Small intestine (tissue), 7 donors: ENCODE measurements around the gene TBC1D1. TPM values are rescaled to one million over a fixed set of nuclear protein-coding genes. Genes with fewer than 3 reads are reported as not detected.
"Not testable (repeated sequence)": the region's sequence is repeated elsewhere in the genome, so short reads cannot be mapped to it uniquely, and the experiment has no call there.

Experiments
- DNase-seq, 2 donors: peaks; one replicate each; pipeline versions ENCODE4 v3.0.0 to v3.0.0-alpha.2; 2013
- FAIRE-seq: peaks from 2 replicates; lab custom pipeline; 2012; peaks lifted over from hg19 to GRCh38; lab: Jason Lieb, UNC
- H3K27ac ChIP-seq, 3 donors: one replicate each; pipeline ENCODE4 v1.5.1; 2013; ENCODE audit warnings: low read length in 2 of 3, mild to moderate bottlenecking in 2 of 3, control low read depth in 1 of 3, inconsistent platforms in 1 of 3, low read depth in 1 of 3, moderate library complexity in 1 of 3
- H3K27me3 ChIP-seq, 3 donors: one replicate each; pipeline ENCODE4 v1.6.1; 2013; ENCODE audit warnings: low read length in 3 of 3, inconsistent platforms in 1 of 3; ENCODE audit not compliant: control insufficient read depth in 3 of 3, insufficient read depth in 3 of 3
- H3K36me3 ChIP-seq, 3 donors: one replicate each; pipeline ENCODE4 v1.6.1; 2013; ENCODE audit warnings: low read length in 3 of 3, inconsistent platforms in 1 of 3, low read depth in 1 of 3, mild to moderate bottlenecking in 1 of 3, moderate library complexity in 1 of 3; ENCODE audit not compliant: control insufficient read depth in 3 of 3, insufficient read depth in 2 of 3
- H3K4me1 ChIP-seq, 3 donors: one replicate each; pipeline ENCODE4 v1.6.1; 2013; ENCODE audit warnings: low read length in 2 of 3, inconsistent platforms in 1 of 3, low read depth in 1 of 3, mild to moderate bottlenecking in 1 of 3, moderate library complexity in 1 of 3; ENCODE audit not compliant: control insufficient read depth in 3 of 3, insufficient read depth in 2 of 3
- H3K4me3 ChIP-seq, 3 donors: one replicate each; pipeline ENCODE4 v1.5.1; 2013; ENCODE audit warnings: low read length in 3 of 3, control low read depth in 1 of 3, inconsistent platforms in 1 of 3, low read depth in 1 of 3, mild to moderate bottlenecking in 1 of 3, moderate library complexity in 1 of 3
- H3K9me3 ChIP-seq, 2 donors: one replicate each; pipeline ENCODE4 v1.6.1; 2013; ENCODE audit warnings: low read depth in 1 of 2, low read length in 1 of 2; ENCODE audit not compliant: control insufficient read depth in 2 of 2, insufficient read depth in 1 of 2
- WGBS, 3 donors: extraction: QIAGEN DNeasy Blood & Tissue Kit; methylation state at CpG; one replicate each; pipeline ENCODE4 v1.1.7; 2013; 5-methylcytosine and 5-hydroxymethylcytosine counted together
- polyA plus RNA-seq, 4 donors: library from polyadenylated mRNA; stranded (reverse) in 3 of 4; unstranded in 1 of 4; fragments of 200-250 nt in 3 of 4; fragments of 120-200 nt in 1 of 4; gene quantifications; one replicate each; pipeline versions ENCODE4 v1.2.1 to v1.2.3, GENCODE V29; 2013
- donor health status: healthy with polysubstance abuse.
- donor health status: control.
- donor health status: control.
- donor health status: Bipolar disorder and iron deficiency.
- donor health status: healthy.

The TBC1D1 gene
- polyA plus RNA-seq, 4 donors: 38.3 to 118 (median 41.5) TPM

- no peak for FAIRE-seq
- H3K27ac ChIP-seq: no peak overlapping the region
- peaks cover 4 to 37% (median 6%) of the 10 kb centered on the region in 3 donors for H3K36me3 ChIP-seq
- no peaks in the 10 kb centered on the region for H3K27me3 ChIP-seq
- peaks cover 0 to 17% (median 3%) of the 10 kb centered on the region in 3 donors for H3K4me1 ChIP-seq
- no peak overlapping the region for H3K4me3 ChIP-seq
- WGBS, 3 donors: 97 to 100% (median 99%) methylated on average over 2 of the region's 2 CpGs
- DNase-seq: no peak
- H3K9me3 ChIP-seq: no peaks in the 10 kb centered on the region
These were observed 125.8 kb downstream of the TBC1D1 start for GRCh38 chr4:38016698-38017097.

GRCh38 chr4:38017609-38018008 is 126.7 kb downstream of the TBC1D1 start:
- no peak overlapping the region for H3K27ac ChIP-seq
- WGBS, 3 donors: 92 to 95% (median 94%) methylated on average over 5 of the region's 5 CpGs
- peak in 1 of 2 donors; percentile 42 for DNase-seq
- no peaks in the 10 kb centered on the region for H3K9me3 ChIP-seq
- no peaks in the 10 kb centered on the region for H3K27me3 ChIP-seq
- no peak for FAIRE-seq
- no peak overlapping the region for H3K4me3 ChIP-seq
- H3K4me1 ChIP-seq: peaks cover 0 to 12% (median 3%) of the 10 kb centered on the region in 3 donors
- H3K36me3 ChIP-seq: peaks cover 4 to 43% (median 9%) of the 10 kb centered on the region in 3 donors

GRCh38 chr4:38020386-38020785 is 129.5 kb downstream of the TBC1D1 start:
- Histone ChIP-seq H3K9me3 (no peaks in the 10 kb centered on the region), H3K4me1 (peaks cover 0 to 27% (median 0%) of the 10 kb centered on the region in 3 donors), H3K36me3 (peaks cover 0 to 39% (median 11%) of the 10 kb centered on the region in 3 donors), H3K27me3 (no peaks in the 10 kb centered on the region), H3K27ac (no peak overlapping the region), H3K4me3 (no peak overlapping the region)
- FAIRE-seq (no peak), DNase-seq (no peak)
- WGBS, 3 donors: 90 to 100% (median 97%) methylated on average over 7 of the region's 7 CpGs

- H3K27ac ChIP-seq: not testable (repeated sequence)
These were observed 130.1 kb downstream of the TBC1D1 start for GRCh38 chr4:38020961-38021360.

GRCh38 chr4:38021751-38022150 is 130.9 kb downstream of the TBC1D1 start:
- peaks cover 0 to 36% (median 0%) of the 10 kb centered on the region in 3 donors for H3K4me1 ChIP-seq
- WGBS, 3 donors: 79 to 90% (median 89%) methylated on average over 3 of the region's 3 CpGs
- no peaks in the 10 kb centered on the region for H3K27me3 ChIP-seq
- H3K4me3 ChIP-seq: no peak overlapping the region
- FAIRE-seq (no peak), DNase-seq (no peak)
- H3K27ac ChIP-seq: no peak overlapping the region
- peaks cover 2 to 32% (median 12%) of the 10 kb centered on the region in 3 donors for H3K36me3 ChIP-seq
- H3K9me3 ChIP-seq: no peaks in the 10 kb centered on the region

More at GRCh38 chr4:38020961-38021360, 130.1 kb downstream of the TBC1D1 start:
- not testable (repeated sequence) for H3K27me3 ChIP-seq, DNase-seq, H3K9me3 ChIP-seq, FAIRE-seq, H3K4me3 ChIP-seq
- peaks cover 2 to 35% (median 12%) of the 10 kb centered on the region in 3 donors for H3K36me3 ChIP-seq
- WGBS, 3 donors: 97 to 99% (median 98%) methylated on average over 4 of the region's 4 CpGs
- H3K4me1 ChIP-seq: peaks cover 0 to 30% (median 0%) of the 10 kb centered on the region in 3 donors

GRCh38 chr4:38023347-38024205 is 132.7 kb downstream of the TBC1D1 start:
- peak overlapping the region in 1 of 3 donors; percentile 79 for H3K27ac ChIP-seq
- DNase-seq: no peak
- H3K4me3 ChIP-seq: no peak overlapping the region
- no peaks in the 10 kb centered on the region for H3K9me3 ChIP-seq
- no peak for FAIRE-seq
- H3K4me1 ChIP-seq: peaks cover 0 to 36% (median 0%) of the 10 kb centered on the region in 3 donors
- H3K36me3 ChIP-seq: peaks cover 4 to 41% (median 17%) of the 10 kb centered on the region in 3 donors
- no peaks in the 10 kb centered on the region for H3K27me3 ChIP-seq
- 61 to 73% (median 70%) methylated on average over 13 of the region's 13 CpGs for WGBS, 3 donors

GRCh38 chr4:38024206-38024509 is 133.3 kb downstream of the TBC1D1 start:
- WGBS, 3 donors: 10 to 22% (median 19%) methylated on average over 3 of the region's 3 CpGs
- H3K27me3 ChIP-seq: no peaks in the 10 kb centered on the region
- peak in 1 of 2 donors; percentile 51 for DNase-seq
- no peak overlapping the region for H3K4me3 ChIP-seq
- H3K9me3 ChIP-seq: no peaks in the 10 kb centered on the region
- H3K27ac ChIP-seq: peak overlapping the region in 1 of 3 donors; percentile 79
- FAIRE-seq: no peak
- peaks cover 7 to 44% (median 20%) of the 10 kb centered on the region in 3 donors for H3K36me3 ChIP-seq
- H3K4me1 ChIP-seq: peaks cover 0 to 36% (median 0%) of the 10 kb centered on the region in 3 donors

GRCh38 chr4:38025665-38026064 is 134.8 kb downstream of the TBC1D1 start:
- FAIRE-seq (no peak), DNase-seq (peak; percentile 29 to 87)
- H3K4me1 ChIP-seq: peaks cover 0 to 36% (median 0%) of the 10 kb centered on the region in 3 donors
- no peaks in the 10 kb centered on the region for H3K9me3 ChIP-seq
- peaks cover 7 to 45% (median 20%) of the 10 kb centered on the region in 3 donors for H3K36me3 ChIP-seq
- H3K27me3 ChIP-seq: no peaks in the 10 kb centered on the region
- H3K4me3 ChIP-seq: no peak overlapping the region
- peak overlapping the region in 1 of 3 donors; percentile 79 for H3K27ac ChIP-seq
- WGBS, 3 donors: 71 to 89% (median 76%) methylated on average over 7 of the region's 7 CpGs
